GM12878 (cell line): ENCODE measurements around the gene CXorf66. TPM values are rescaled to one million over a fixed set of nuclear protein-coding genes. Genes with fewer than 3 reads are reported as not detected.

Source experiments
- ATAC-seq: fragments of 200-7000 bp; cut with Tn5 transposase; 3 replicates; pipeline ENCODE4 v1.9.1; 2020; ENCODE audit warnings: mild to moderate bottlenecking, moderate library complexity
- BruUV-seq: library from RNA; stranded (reverse); fragments of 400-500 nt; replicated peaks from 2 replicates; lab custom pipeline; 2021; lab: Mats Ljungman, UMichigan
- CTCF ChIA-PET: fragments of 300-600 bp; sonication (Branson Sonifier 250); formaldehyde crosslinking; extraction: SDS; loops from one replicate; lab custom pipeline; 2021; ENCODE audit warnings: inconsistent platforms; lab: Yijun Ruan, JAX
- POLR2A ChIA-PET: fragments of 350-600 bp; formaldehyde crosslinking; extraction: SDS; loops from one replicate; lab custom pipeline; 2021; ENCODE audit warnings: inconsistent platforms; lab: Charles Lee
- RAD21 ChIA-PET: fragments of 300-600 bp; sonication (Branson Sonifier 250); formaldehyde crosslinking; loops from one replicate; lab custom pipeline; 2023; ENCODE audit warnings: antibody characterized with exemption; ENCODE audit not compliant: unreplicated experiment; lab: Charles Lee
- SMC1A ChIA-PET: fragments of 300-600 bp; sonication (Branson Sonifier 250); formaldehyde crosslinking; loops from one replicate; lab custom pipeline; 2023; ENCODE audit not compliant: unreplicated experiment, uncharacterized antibody; lab: Charles Lee
- DNase-seq: peaks from one replicate; pipeline ENCODE4 v3.0.0-alpha.2; 2011; ENCODE audit warnings: low read depth, low spot score
- FAIRE-seq: peaks from 3 replicates; lab custom pipeline; 2011; peaks lifted over from hg19 to GRCh38; lab: Jason Lieb, UNC
- H2AFZ ChIP-seq: 2 replicates; pipeline ENCODE4 v1.6.0; 2011; ENCODE audit warnings: low read depth, low read length, control low read depth; ENCODE audit not compliant: control insufficient read depth
- H3K27ac ChIP-seq: 2 replicates; pipeline ENCODE4 v1.5.1; 2011; ENCODE audit warnings: control low read depth; ENCODE audit not compliant: control insufficient read depth, insufficient read depth
- H3K27me3 ChIP-seq, 2 experiments: replicated peaks in 1 of 2; 2 replicates each; pipeline versions ENCODE4 v1.6.0 to v1.6.1; 2011; ENCODE audit warnings: low read length in 1 of 2; ENCODE audit not compliant: control insufficient read depth in 2 of 2, insufficient read depth in 2 of 2
- H3K36me3 ChIP-seq, 2 experiments: 2 replicates each; pipeline ENCODE4 v1.5.1; 2011; ENCODE audit warnings: low read length in 1 of 2; ENCODE audit not compliant: control insufficient read depth in 2 of 2, insufficient read depth in 2 of 2
- H3K4me1 ChIP-seq: 2 replicates; pipeline ENCODE4 v1.6.1; 2011; ENCODE audit warnings: mild to moderate bottlenecking, low read length, moderate library complexity, mixed read lengths; ENCODE audit not compliant: control insufficient read depth, insufficient read depth
- H3K4me2 ChIP-seq: 2 replicates; pipeline ENCODE4 v1.6.0; 2011; ENCODE audit warnings: control low read depth; ENCODE audit not compliant: control insufficient read depth, insufficient read depth
- H3K4me3 ChIP-seq: fragments of 200-600 bp; sonication (generic); 2 replicates; pipeline ENCODE4 v1.5.1; 2016
- H3K79me2 ChIP-seq: 2 replicates; pipeline ENCODE4 v1.6.0; 2011; ENCODE audit warnings: low read length; ENCODE audit not compliant: control insufficient read depth, insufficient read depth
- H3K9ac ChIP-seq: 2 replicates; pipeline ENCODE4 v1.8.0; 2011; ENCODE audit warnings: low read length, control low read depth, mixed read lengths; ENCODE audit not compliant: control insufficient read depth, insufficient read depth
- H3K9me3 ChIP-seq: replicated peaks from 3 replicates; pipeline ENCODE4 v1.5.1; 2011; ENCODE audit warnings: mild to moderate bottlenecking, low read length; ENCODE audit not compliant: control insufficient read depth, insufficient read depth
- H4K20me1 ChIP-seq: 2 replicates; pipeline ENCODE4 v1.6.0; 2011; ENCODE audit not compliant: control insufficient read depth, insufficient read depth
- CBX5 ChIP-seq: sonication (generic); IDR thresholded peaks from 2 replicates; pipeline ENCODE4 v1.6.1; 2016; ENCODE audit warnings: low read depth, moderate library complexity, mild to moderate bottlenecking, inconsistent platforms
- POLR2A ChIP-seq: IDR thresholded peaks from 2 replicates; pipeline ENCODE4 v1.6.1; 2011; ENCODE audit warnings: low read depth, mild to moderate bottlenecking, low read length
- SP1 ChIP-seq: IDR thresholded peaks from one replicate; pipeline ENCODE4 v1.6.1; 2011; ENCODE audit warnings: low read depth, low read length
- STAT3 ChIP-seq: IDR thresholded peaks from 2 replicates; pipeline ENCODE4 v1.6.1; 2011; ENCODE audit warnings: low read depth, low read length, improper control_type of control experiment
- TCF3 ChIP-seq: IDR thresholded peaks from 2 replicates; pipeline ENCODE4 v1.6.1; 2012; ENCODE audit warnings: low read depth, mild to moderate bottlenecking, low read length, borderline replicate concordance; ENCODE audit not compliant: insufficient read depth
- TCF7 ChIP-seq: IDR thresholded peaks from 2 replicates; pipeline ENCODE4 v1.6.1; 2014; ENCODE audit warnings: antibody characterized with exemption, borderline replicate concordance
- USF2 ChIP-seq: IDR thresholded peaks from 2 replicates; pipeline ENCODE4 v1.6.1; 2011; ENCODE audit warnings: low read depth, low read length, improper control_type of control experiment, borderline replicate concordance
- ZNF217 ChIP-seq: fragments of 450-650 bp; IDR thresholded peaks from 2 replicates; pipeline ENCODE4 v1.6.1; 2017; ENCODE audit warnings: antibody characterized with exemption, mild to moderate bottlenecking
- ZNF687 ChIP-seq: fragments of 450-650 bp; IDR thresholded peaks from 2 replicates; pipeline ENCODE4 v1.6.1; 2017; ENCODE audit warnings: mild to moderate bottlenecking, moderate library complexity
- WGBS: methylation state at CpG from one replicate; pipeline ENCODE4 v1.1.6; 2016; ENCODE audit warnings: low lambda C conversion rate; ENCODE audit not compliant: insufficient replicate concordance, insufficient coverage; ENCODE audit errors: missing lambda C conversion rate; 5-methylcytosine and 5-hydroxymethylcytosine counted together
- in situ Hi-C: fragments of 300-500 bp; cut with MboI; formaldehyde crosslinking; loops from 9 replicates; pipeline ENCODE4 v1.14.3; 2018; ENCODE audit warnings: mixed read lengths
- intact Hi-C: fragments of 100-400 bp; cut with micrococcal nuclease; formaldehyde crosslinking; loops from one replicate; pipeline ENCODE4 v1.14.2; 2022; ENCODE audit not compliant: unreplicated experiment
- polyA plus RNA-seq, 11 experiments: library from polyadenylated mRNA; depleted of rRNA in 4 of 11; unstranded in 6 of 11; stranded (reverse) in 5 of 11; fragments of >200 nt; fragmentation: Nextera tagmentation in 4 of 11; fragmentation: Illumina TruSeq in 1 of 11; extraction: Ambion mirVana in 4 of 11; extraction: Trizol in 1 of 11; gene quantifications; 1 replicate in 1 of 11; 2 replicates in 10 of 11; pipeline versions ENCODE4 v1.2.1 to v1.2.3, GENCODE V29; 2011 to 2016; ENCODE audit warnings: inconsistent platforms in 2 of 11, missing spikeins in 2 of 11, low read depth in 1 of 11
- total RNA-seq, 4 experiments: library from RNA; depleted of rRNA in 3 of 4; stranded (reverse); fragments of >200 nt in 3 of 4; fragmentation: Illumina TruSeq in 1 of 4; extraction: Trizol in 1 of 4; gene quantifications; 2 replicates each; pipeline versions ENCODE4 v1.2.1 to v1.2.3, GENCODE V29; 2013 to 2021
- TF ChIP-seq, protein P1 (sequence below): IDR thresholded peaks from 2 replicates; pipeline ENCODE4 v1.6.1; 2012; ENCODE audit warnings: mild to moderate bottlenecking, low read depth, low read length

The CXorf66 gene
- total and polyA plus RNA-seq, 10 of the 15 experiments (the other 5 are each of a cell fraction or from before 2014, with no cell fraction given): not detected

- RAD21 ChIA-PET: no interaction called here
- POLR2A ChIA-PET: no interaction called here
- Histone ChIP-seq H3K27ac (no peak overlapping the region), H3K36me3 (no peaks in the 10 kb centered on the region), H3K4me3 (no peak overlapping the region), H3K9me3 (no peaks in the 10 kb centered on the region), H3K9ac (no peak overlapping the region), H3K79me2 (no peaks in the 10 kb centered on the region), H3K4me2 (no peak overlapping the region), H4K20me1 (no peaks in the 10 kb centered on the region), H3K4me1 (no peaks in the 10 kb centered on the region), H2AFZ (no peak overlapping the region), H3K27me3 (no peaks in the 10 kb centered on the region)
- no TSS peak for BruUV-seq
- SMC1A ChIA-PET: no interaction called here
- DNase-seq (no peak), ATAC-seq (no peak), FAIRE-seq (no peak)
- CTCF ChIA-PET: interaction anchor here (0.7 kb wide), 1 partner anchor 398 kb away, joined by 3 read pairs; no protein-coding TSS in a partner anchor
- in situ Hi-C loops (no loop called here), intact Hi-C loops (loop anchor here (10.0 kb wide), 1 partner anchor 413 kb away; no protein-coding TSS in a partner anchor)
- WGBS: 47% methylated on average over 3 of the region's 3 CpGs
- TF ChIP-seq CBX5 (no peak), USF2 (no peak), POLR2A (no peak), STAT3 (no peak), ZNF687 (no peak), ZNF217 (no peak), TCF3 (no peak), TCF7 (no peak), SP1 (no peak)
- TF ChIP-seq, protein P1, sequence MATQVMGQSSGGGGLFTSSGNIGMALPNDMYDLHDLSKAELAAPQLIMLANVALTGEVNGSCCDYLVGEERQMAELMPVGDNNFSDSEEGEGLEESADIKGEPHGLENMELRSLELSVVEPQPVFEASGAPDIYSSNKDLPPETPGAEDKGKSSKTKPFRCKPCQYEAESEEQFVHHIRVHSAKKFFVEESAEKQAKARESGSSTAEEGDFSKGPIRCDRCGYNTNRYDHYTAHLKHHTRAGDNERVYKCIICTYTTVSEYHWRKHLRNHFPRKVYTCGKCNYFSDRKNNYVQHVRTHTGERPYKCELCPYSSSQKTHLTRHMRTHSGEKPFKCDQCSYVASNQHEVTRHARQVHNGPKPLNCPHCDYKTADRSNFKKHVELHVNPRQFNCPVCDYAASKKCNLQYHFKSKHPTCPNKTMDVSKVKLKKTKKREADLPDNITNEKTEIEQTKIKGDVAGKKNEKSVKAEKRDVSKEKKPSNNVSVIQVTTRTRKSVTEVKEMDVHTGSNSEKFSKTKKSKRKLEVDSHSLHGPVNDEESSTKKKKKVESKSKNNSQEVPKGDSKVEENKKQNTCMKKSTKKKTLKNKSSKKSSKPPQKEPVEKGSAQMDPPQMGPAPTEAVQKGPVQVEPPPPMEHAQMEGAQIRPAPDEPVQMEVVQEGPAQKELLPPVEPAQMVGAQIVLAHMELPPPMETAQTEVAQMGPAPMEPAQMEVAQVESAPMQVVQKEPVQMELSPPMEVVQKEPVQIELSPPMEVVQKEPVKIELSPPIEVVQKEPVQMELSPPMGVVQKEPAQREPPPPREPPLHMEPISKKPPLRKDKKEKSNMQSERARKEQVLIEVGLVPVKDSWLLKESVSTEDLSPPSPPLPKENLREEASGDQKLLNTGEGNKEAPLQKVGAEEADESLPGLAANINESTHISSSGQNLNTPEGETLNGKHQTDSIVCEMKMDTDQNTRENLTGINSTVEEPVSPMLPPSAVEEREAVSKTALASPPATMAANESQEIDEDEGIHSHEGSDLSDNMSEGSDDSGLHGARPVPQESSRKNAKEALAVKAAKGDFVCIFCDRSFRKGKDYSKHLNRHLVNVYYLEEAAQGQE: no peak
Observed at GRCh38 chrX:139967750-139968149, 2.4 kb upstream of the CXorf66 start.
